ENCODE results near the gene PRPS2. TPM values are rescaled to one million over a fixed set of nuclear protein-coding genes. Genes with fewer than 3 reads are reported as not detected.

The PRPS2 gene
- polyA plus RNA-seq, 3 donors = 8.2 to 19.6 (median 17.3) TPM

- H3K4me3 ChIP-seq (replicated peaks in 1 of 3; ENCODE audit: low read depth in 2 of 3, low read length in 3 of 3) = no peak overlapping the region
- no peaks in the 10 kb centered on the region for H3K9me3 ChIP-seq (replicated peaks in 1 of 2; ENCODE audit: control insufficient read depth in 1 of 2, insufficient read depth in 1 of 2, low read length in 2 of 2)
- no peaks in the 10 kb centered on the region for H3K36me3 ChIP-seq (replicated peaks in 1 of 2; ENCODE audit: control insufficient read depth in 1 of 2, insufficient read depth in 2 of 2, low read length in 2 of 2)
- Mint-ChIP-seq H3K4me1 (no peaks in the 10 kb centered on the region), H3K27ac (no peak overlapping the region), H3K9me3 (peaks cover 0 to 13% (median 5%) of the 10 kb centered on the region in 7 donors), H3K27me3 (ENCODE audit: low read depth in 3 of 3) (peaks cover 0 to 6% (median 0%) of the 10 kb centered on the region in 3 donors), H3K36me3 (no peaks in the 10 kb centered on the region), H3K4me3 (no peak overlapping the region)
- DNase-seq = no peak
- no peaks in the 10 kb centered on the region for H3K4me1 ChIP-seq (ENCODE audit: control insufficient read depth in 1 of 2, insufficient read depth in 2 of 2, low read length in 2 of 2)
- H4K20me1 ChIP-seq (ENCODE audit: insufficient read depth, low read length) = no peaks in the 10 kb centered on the region
- H3K27ac ChIP-seq (ENCODE audit: low read depth in 1 of 2, low read length in 2 of 2) = no peak overlapping the region
- intact Hi-C loops (cut with micrococcal nuclease) = no loop called here
- H3K27me3 ChIP-seq (ENCODE audit: control insufficient read depth in 2 of 2, insufficient read depth in 2 of 2, low read length in 2 of 2) = no peaks in the 10 kb centered on the region
- H2AFZ ChIP-seq (ENCODE audit: insufficient read depth, low read depth, low read length, poor library complexity, severe bottlenecking) = no peak overlapping the region
- no peaks in the 10 kb centered on the region for H3K79me2 ChIP-seq (ENCODE audit: insufficient read depth, low read length)
- WGBS (ENCODE audit: insufficient coverage) = no CpG with 5 or more reads among the region's 1 CpG
- no peak overlapping the region for H3K9ac ChIP-seq (ENCODE audit: insufficient read depth, low read length, poor library complexity, severe bottlenecking)
- no peak overlapping the region for H3K4me2 ChIP-seq (replicated peaks; ENCODE audit: extremely low read depth, low read length, poor library complexity, severe bottlenecking)
- TF ChIP-seq, protein P1, sequence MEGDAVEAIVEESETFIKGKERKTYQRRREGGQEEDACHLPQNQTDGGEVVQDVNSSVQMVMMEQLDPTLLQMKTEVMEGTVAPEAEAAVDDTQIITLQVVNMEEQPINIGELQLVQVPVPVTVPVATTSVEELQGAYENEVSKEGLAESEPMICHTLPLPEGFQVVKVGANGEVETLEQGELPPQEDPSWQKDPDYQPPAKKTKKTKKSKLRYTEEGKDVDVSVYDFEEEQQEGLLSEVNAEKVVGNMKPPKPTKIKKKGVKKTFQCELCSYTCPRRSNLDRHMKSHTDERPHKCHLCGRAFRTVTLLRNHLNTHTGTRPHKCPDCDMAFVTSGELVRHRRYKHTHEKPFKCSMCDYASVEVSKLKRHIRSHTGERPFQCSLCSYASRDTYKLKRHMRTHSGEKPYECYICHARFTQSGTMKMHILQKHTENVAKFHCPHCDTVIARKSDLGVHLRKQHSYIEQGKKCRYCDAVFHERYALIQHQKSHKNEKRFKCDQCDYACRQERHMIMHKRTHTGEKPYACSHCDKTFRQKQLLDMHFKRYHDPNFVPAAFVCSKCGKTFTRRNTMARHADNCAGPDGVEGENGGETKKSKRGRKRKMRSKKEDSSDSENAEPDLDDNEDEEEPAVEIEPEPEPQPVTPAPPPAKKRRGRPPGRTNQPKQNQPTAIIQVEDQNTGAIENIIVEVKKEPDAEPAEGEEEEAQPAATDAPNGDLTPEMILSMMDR (IDR thresholded peaks at IDR 0.05) = no peak
Measured at GRCh38 chrX:12747433-12747832, 43.8 kb upstream of the PRPS2 start.

- TF ChIP-seq, protein P1 (IDR thresholded peaks at IDR 0.05) = no peak
- H3K4me1 ChIP-seq (ENCODE audit: control insufficient read depth in 1 of 2, insufficient read depth in 2 of 2, low read length in 2 of 2) = no peaks in the 10 kb centered on the region
- H4K20me1 ChIP-seq (ENCODE audit: insufficient read depth, low read length) = no peaks in the 10 kb centered on the region
- H3K4me3 Mint-ChIP-seq = no peak overlapping the region
- H2AFZ ChIP-seq (ENCODE audit: insufficient read depth, low read depth, low read length, poor library complexity, severe bottlenecking) = no peak overlapping the region
- H3K4me1 Mint-ChIP-seq = no peaks in the 10 kb centered on the region
- intact Hi-C loops (cut with micrococcal nuclease) = no loop called here
- WGBS (ENCODE audit: insufficient coverage) = no CpG with 5 or more reads among the region's 1 CpG
- no peak overlapping the region for H3K4me2 ChIP-seq (replicated peaks; ENCODE audit: extremely low read depth, low read length, poor library complexity, severe bottlenecking)
- no peak overlapping the region for H3K4me3 ChIP-seq (replicated peaks in 1 of 3; ENCODE audit: low read depth in 2 of 3, low read length in 3 of 3)
- H3K36me3 Mint-ChIP-seq = no peaks in the 10 kb centered on the region
- H3K27me3 ChIP-seq (ENCODE audit: control insufficient read depth in 2 of 2, insufficient read depth in 2 of 2, low read length in 2 of 2) = no peaks in the 10 kb centered on the region
- peaks cover 0 to 4% (median 1%) of the 10 kb centered on the region in 3 donors for H3K27me3 Mint-ChIP-seq (ENCODE audit: low read depth in 3 of 3)
- H3K27ac Mint-ChIP-seq = no peak overlapping the region
- H3K9ac ChIP-seq (ENCODE audit: insufficient read depth, low read length, poor library complexity, severe bottlenecking) = no peak overlapping the region
- no peak for DNase-seq
- peaks cover 0 to 16% (median 5%) of the 10 kb centered on the region in 7 donors for H3K9me3 Mint-ChIP-seq
- no peaks in the 10 kb centered on the region for H3K36me3 ChIP-seq (replicated peaks in 1 of 2; ENCODE audit: control insufficient read depth in 1 of 2, insufficient read depth in 2 of 2, low read length in 2 of 2)
- H3K27ac ChIP-seq (ENCODE audit: low read depth in 1 of 2, low read length in 2 of 2) = no peak overlapping the region
- H3K79me2 ChIP-seq (ENCODE audit: insufficient read depth, low read length) = no peaks in the 10 kb centered on the region
- H3K9me3 ChIP-seq (replicated peaks in 1 of 2; ENCODE audit: control insufficient read depth in 1 of 2, insufficient read depth in 1 of 2, low read length in 2 of 2) = no peaks in the 10 kb centered on the region
Measured at GRCh38 chrX:12751887-12752286, 39.3 kb upstream of the PRPS2 start.
